Measurements from ENCODE around the gene NCDN.

The NCDN gene

DNA sequence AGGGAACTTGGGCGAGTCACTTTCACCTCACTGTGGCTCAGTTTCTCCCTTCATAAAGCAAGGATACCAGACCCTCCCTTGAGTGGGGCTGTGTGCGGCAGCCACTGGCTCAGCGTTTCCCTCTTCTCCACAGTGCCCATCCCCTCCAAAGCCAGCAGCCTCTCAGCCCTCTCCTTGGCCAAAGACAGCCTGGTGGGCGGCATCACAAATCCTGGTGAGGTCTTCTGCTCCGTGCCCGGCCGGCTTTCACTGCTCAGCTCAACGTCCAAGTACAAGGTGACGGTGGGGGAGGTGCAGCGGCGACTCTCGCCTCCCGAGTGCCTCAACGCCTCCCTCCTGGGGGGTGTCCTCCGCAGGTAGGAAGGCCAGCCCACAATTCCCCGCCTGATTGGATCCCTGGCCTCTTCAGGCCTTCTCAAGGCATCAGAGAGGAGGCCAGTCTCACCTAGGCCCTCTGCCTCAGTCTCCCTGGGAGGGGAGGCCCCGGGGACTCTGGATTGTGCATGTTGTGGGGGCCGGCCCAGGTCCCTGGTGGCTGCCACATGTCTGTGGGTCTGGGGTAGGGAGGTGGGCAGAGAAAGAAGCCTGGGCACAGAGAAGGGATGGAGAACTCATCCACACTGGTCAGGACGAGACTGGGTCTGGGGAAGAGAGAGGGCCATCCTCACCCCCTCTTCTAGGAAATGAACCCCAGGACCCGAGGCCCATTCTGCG lies 30.8 kb downstream of the NCDN start:
- no peak for DNase-seq (ENCODE audit: insufficient read length, low spot score)

GRCh38 chr1:35589516-35590427 lies 32.2 kb downstream of the NCDN start:
- no peak for FAIRE-seq
- no peak for DNase-seq (ENCODE audit: insufficient read length, low spot score)

More for the DNA sequence above, 30.8 kb downstream of the NCDN start:
- FAIRE-seq, result no peak

DNA sequence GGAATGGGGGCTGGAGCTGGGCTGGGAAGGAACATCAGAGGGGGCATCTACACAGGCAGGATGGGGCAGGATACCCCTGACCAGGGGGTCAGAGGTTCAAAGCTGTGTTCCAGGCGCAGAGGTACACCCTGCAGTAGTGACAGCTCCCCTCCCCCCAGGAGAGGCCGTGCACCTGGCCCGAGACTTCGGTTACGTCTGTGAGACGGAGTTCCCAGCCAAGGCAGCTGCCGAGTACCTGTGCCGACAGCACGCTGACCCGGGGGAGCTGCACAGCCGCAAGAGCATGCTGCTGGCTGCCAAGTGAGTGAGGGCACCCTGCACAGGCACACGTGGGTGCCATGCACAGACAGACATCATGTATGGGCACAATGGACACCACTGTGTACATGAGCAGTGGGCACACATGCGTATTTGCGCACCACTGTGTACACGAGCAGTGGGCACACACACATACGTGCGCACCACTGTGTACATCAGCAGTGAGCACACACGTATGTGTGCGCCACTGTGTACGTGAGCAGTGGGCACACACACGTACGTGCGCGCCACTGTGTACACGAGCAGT lies 33.0 kb downstream of the NCDN start:
- DNase-seq (ENCODE audit: insufficient read length, low spot score), result no peak
- FAIRE-seq, result peak; percentile 77

- DNase-seq (ENCODE audit: insufficient read length, low spot score), result no peak
- FAIRE-seq, result no peak
Measured at GRCh38 chr1:35591211-35591610, 33.6 kb downstream of the NCDN start.

DNA sequence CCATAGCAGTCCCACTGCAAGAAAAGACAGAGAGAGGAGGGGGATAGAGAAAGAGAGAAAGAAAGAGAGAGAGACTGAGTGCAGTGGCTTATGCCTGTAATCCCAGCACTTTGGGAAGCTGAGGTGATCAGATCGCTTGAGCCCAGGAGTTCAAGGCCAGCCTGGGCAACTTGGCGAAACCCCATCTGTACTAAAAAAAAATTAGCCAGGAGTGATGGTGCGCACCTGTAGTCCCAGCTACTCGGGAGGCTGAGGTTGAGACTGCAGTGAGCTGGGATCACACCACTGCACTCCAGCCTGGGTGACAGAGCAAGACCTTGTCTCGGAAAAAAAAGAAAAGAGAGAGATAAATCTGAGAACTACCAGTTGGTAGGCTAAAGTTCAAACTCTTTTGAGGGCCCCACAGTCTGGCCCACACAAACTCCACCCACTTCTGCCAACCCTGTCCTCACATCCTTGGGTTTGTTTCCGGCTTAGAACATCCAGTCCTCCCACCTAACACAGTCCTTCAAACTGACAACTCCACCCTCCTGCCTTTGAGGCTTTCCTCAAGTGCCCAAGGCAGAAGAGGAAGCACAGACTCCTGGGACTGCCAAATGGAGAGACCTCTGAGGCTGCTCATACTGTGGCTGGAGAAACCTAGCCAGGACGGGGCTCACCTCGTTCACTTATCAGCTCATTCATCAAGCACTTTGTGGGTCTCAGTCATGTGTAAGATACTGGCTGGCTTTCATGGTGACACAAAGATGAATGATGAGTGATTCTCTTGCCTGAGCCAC lies 35.6 kb downstream of the NCDN start:
- FAIRE-seq, result no peak
- no peak for DNase-seq (ENCODE audit: insufficient read length, low spot score)

DNA sequence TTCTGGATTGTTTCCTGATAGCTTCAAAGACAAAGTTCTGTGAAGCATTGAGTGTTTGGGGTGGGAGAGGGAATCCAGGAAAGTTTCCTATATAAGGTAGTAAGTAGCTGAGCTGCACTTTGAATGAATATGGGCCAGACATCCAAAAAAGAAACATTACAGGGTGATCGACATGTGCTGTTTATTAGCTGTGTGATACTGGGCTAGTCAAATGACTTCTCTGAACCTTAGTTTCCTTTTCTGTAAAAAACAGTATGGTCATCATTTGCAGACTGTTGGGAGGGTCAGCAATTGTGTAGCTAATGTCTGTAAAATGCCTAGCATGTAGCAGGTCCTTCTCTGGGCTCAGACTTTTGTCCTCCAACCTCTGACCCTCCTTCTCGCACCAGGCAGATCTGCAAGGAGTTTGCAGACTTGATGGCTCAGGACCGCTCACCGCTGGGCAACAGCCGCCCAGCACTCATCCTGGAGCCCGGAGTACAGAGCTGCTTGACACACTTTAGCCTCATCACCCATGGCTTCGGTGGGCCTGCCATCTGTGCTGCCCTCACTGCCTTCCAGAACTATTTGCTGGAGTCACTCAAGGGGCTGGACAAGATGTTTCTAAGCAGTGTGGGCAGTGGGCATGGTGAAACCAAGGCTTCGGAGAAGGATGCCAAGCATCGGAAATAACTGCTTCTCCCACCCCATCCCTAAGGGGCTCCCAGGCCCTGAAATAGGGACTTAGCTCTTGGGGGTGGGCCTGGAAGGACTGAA lies 36.6 kb downstream of the NCDN start:
- FAIRE-seq, result no peak

GRCh38 chr1:35595684-35596083 lies 38.1 kb downstream of the NCDN start:
- no peak for DNase-seq (ENCODE audit: insufficient read length, low spot score)
- FAIRE-seq, result no peak

More for the DNA sequence above, 36.6 kb downstream of the NCDN start:
- DNase-seq (ENCODE audit: insufficient read length, low spot score), result no peak

DNA sequence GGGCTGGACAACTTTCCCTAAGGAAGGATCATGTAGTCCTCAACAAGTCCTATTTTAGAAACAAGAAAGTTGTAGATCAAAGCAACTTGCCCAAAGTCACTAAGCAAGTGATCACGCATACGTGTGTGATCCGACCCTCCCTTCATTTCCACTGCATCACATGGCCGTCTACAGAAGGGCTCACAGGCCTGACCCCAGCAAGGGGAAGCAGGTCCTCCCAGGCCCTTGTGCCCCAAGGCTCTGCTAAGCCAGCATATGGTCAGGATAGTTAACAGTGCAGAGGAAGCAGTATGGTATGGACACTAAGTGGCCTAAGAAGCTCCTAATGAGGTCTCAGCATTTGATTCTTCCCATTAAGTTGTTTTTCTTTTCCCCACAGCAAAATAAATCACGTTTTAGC lies 40.3 kb downstream of the NCDN start:
- DNase-seq (ENCODE audit: insufficient read length, low spot score), result no peak

GRCh38 chr1:35598895-35599294 lies 41.3 kb downstream of the NCDN start:
- no peak for DNase-seq (ENCODE audit: insufficient read length, low spot score)
- no peak for FAIRE-seq

More for the DNA sequence above, 40.3 kb downstream of the NCDN start:
- FAIRE-seq, result no peak

GRCh38 chr1:35599411-35599810 lies 41.8 kb downstream of the NCDN start:
- DNase-seq (ENCODE audit: insufficient read length, low spot score), result no peak
- FAIRE-seq, result no peak

DNA sequence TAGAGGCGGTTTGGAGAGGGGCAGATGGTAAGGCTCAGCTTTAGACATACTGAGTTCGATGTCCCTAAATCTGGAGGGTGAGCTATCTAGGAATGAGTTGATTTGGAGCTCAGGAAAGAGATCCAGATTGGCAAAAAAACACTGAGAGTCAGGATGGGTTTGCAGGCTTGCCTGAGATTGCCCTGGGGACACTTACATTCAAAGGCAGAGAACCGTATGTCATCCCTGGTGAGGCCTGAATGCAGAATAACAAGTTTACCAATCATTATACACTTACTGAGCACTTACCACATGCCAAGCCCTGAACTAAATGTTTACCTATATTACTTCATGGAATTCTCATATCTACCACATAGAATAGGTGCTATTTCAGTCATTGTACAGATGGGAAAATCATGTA lies 43.0 kb downstream of the NCDN start:
- DNase-seq (ENCODE audit: insufficient read length, low spot score), result no peak
- no peak for FAIRE-seq

GRCh38 chr1:35603468-35603867 lies 45.9 kb downstream of the NCDN start:
- FAIRE-seq (no peak), DNase-seq (ENCODE audit: insufficient read length, low spot score) (no peak)

GRCh38 chr1:35603941-35604340 lies 46.3 kb downstream of the NCDN start:
- no peak for FAIRE-seq
- DNase-seq (ENCODE audit: insufficient read length, low spot score), result no peak

GRCh38 chr1:35605071-35605866 lies 47.7 kb downstream of the NCDN start:
- no peak for DNase-seq (ENCODE audit: insufficient read length, low spot score)

GRCh38 chr1:35605867-35606182 lies 48.2 kb downstream of the NCDN start:
- peak; percentile 55 for FAIRE-seq

More at GRCh38 chr1:35605071-35605866, 47.7 kb downstream of the NCDN start:
- FAIRE-seq, result no peak

DNA sequence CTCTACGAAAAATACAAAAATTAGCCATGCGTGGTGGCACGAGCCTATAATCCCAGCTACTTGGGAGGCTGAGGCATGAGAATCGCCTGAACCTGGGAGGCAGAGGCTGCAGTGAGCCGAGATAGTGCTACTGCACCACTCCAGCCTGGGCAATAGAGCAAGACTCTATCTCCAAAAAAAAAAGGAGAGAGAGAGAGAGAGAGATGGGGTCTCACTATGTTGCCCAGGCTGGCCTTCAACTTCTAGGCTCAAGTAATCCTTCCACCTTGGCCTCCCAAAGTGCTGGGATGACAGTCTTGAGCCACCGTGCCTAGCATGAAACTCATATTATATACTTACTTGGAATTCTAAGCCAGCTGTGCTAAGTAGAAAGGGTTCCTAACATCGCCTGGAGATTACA lies 54.1 kb downstream of the NCDN start:
- DNase-seq (ENCODE audit: insufficient read length, low spot score) (no peak), FAIRE-seq (no peak)

More at GRCh38 chr1:35605867-35606182, 48.2 kb downstream of the NCDN start:
- peak; percentile 45 for DNase-seq (ENCODE audit: insufficient read length, low spot score)

DNA sequence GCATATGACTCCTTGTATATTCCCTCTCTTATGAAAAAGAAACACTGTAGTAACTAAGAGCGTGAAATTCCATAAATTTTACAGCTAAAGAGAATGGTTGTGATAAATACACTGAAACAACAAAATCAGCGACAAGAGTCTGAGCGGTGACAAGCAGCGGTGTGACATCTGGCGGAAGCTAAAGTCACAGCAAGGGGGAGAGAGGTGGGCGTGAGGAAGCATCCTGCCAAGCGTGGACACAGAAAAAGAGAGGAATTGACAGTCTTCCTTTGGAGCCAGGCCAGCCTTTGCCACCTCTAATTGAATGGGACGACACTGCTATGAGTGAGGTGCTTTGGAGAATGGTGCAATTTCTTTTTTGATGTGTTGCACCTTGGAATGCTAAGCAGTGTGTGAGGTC lies 57.8 kb downstream of the NCDN start:
- DNase-seq (ENCODE audit: insufficient read length, low spot score), result no peak
- no peak for FAIRE-seq

Measured in HTR-8/SVneo (cell line).